DMS 273 (cell line): Measurements from ENCODE around the gene TMC4.
A peak's percentile ranks its signal among the peaks of the same experiment; 100 is the strongest.

Experiments
- DNase-seq: peaks from one replicate; lab custom pipeline; 2025; ENCODE audit not compliant: unreplicated experiment; lab: John Stamatoyannopoulos, UW

TMC4 gene

DNA sequence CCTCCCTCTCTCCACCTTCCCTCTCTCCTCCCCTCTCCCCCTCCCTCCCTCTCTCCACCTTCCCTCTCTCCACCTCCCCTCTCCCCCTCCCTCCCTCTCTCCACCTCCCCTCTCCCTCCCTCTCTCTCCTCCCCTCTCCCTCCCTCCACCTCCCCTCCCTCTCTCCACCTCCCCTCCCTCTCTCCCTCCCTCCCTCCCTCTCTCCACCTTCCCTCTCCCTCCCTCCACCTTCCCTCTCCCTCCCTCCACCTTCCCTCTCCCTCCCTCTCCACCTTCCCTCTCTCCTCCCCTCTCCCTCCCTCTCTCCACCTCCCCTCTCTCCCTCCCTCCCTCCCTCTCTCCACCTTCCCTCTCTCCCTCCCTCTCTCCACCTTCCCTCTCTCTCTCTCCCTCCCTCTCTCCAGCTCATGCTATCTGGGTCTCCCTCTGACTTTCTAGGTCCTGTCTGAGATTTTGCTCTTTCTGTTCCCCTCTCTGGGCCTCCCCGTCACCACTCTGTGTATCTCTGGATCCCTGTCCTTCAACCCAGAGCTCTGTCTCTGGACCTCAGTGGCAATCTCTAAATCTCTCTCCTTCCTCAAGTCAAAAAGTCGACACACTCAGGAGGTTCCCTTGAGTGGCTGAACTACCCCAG is 38.9 kb downstream of the TMC4 start:
- DNase-seq: no peak

DNA sequence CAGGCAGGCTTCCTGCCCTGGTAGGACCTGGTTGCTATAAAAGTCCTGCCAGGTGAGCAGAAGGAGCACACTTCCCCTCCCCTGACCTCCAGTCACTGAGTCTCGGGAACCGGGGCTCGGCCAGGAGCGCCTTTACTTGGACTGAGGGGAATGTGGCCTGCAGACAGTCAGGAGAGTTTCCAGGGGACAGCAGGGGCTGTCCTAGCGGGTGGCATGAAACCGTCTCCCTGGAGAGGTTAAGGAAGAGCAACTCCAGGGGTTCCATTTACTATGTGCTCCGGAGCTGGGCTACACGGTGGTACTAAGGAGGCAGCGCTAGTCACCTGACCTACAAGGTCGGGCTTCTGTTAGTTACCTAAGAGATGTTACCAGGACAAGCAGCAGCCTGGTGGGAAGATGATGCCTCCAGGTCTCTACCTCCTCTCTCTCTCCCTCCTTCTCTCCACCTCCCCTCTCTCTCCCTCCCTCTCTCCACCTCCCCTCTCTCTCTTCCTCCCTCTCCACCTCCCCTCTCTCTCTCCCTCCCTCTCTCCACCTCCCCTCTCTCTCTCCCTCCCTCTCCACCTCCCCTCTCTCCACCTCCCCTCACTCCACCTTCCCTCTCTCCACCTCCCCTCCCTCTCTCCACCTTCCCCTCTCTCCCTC is 39.5 kb downstream of the TMC4 start:
- peak; percentile 26 for DNase-seq

DNA sequence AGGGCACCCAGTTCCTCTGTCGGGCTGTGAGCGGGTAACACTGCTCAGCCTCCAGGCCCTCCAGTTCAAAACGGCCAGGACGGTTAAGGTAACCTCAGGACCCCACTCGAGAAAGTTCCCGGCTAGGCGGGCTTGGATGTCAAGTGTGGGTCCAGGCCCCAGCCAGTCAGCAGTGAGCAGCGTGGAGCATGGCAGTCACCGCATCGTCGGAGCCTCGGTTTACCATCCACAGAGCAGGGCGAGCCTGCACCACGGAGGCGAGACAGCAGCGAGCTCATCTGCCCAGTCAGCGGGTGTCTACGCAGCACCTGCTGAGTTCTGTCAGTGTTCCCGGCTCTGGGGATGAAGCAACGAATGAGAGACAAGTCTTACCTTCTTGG is 43.4 kb downstream of the TMC4 start:
- no peak for DNase-seq

DNA sequence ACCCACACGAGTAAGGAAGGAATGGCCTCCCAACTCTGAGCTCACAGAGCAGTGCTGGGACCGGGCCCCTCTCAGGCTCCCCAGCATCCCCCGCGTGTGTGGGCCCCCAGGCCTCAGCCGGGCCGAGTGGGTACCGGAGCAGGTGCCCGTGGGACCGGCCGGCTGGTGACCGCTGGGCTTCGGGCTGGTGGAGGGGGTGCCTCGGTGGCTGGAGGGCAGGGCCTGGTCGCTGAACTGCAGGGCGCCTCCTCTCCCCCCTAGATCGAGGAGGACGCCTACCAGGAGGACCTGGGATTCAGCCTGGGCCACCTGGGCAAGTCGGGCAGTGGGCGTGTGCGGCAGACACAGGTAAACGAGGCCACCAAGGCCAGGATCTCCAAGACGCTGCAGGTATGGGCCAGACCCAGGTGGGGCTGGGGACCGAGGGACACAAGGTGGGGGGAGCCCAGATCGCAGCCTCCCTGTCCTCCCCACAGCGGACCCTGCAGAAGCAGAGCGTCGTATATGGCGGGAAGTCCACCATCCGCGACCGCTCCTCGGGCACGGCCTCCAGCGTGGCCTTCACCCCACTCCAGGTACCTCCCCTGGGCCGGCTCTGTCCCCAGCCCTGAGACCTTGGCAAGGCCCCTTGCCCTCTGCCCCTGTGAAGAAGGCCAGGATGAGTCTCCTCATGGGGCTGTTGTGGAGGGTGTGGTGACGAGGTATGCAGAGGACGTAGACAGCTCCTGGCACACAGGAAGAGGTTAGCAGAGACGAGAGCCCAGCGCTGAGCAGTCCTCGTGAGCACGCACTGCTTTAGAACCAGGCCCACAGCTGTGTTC is 44.0 kb downstream of the TMC4 start:
- DNase-seq: no peak

DNA sequence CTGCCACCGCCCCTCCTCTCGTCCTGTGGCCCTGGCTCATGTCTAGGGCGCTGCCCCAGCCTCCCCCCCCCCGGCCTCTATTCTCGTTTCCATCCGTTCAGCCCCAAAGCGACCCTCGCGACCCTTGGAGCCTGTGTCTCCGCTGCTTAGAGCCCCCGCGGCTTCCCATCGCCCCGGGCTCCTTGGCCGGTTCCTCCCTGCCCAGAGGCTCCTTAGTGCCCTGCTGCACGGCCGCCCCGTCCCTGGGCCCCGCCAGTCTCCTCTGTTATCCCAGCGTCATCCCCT is 44.6 kb downstream of the TMC4 start:
- DNase-seq: no peak

DNA sequence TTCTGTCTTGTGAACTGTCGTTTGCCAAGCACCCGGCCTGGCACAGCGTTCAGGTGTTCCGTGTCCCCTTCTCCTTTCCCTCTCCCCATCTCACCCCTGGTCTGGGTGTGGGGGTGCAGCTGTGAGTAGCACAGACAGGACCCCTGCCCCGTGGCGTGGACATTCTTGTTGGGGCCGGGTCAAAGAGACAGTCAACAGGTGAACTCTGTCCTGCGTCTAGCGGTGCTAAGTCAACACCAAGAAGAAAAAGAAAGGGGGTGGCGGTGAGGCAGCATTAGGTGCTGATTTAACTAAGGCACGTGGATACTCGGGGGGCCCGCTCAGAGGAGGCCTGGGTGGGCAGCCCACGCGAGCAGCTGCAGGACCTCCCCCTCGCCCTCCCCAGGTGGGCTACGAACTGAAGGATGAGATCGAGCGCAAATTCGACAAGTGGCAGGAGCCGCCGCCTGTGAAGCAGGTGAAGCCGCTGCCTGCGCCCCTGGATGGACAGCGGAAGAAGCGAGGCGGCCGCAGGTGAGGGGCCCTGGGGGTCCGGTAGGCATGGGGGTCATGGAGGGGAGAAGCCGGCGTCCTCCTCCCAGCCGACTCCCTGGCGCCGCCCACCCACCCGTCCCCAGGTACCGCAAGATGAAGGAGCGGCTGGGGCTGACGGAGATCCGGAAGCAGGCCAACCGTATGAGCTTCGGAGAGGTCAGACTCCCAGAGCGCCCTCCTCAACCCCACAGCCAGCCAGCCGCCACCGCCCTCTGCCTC is 45.1 kb downstream of the TMC4 start:
- no peak for DNase-seq

DNA sequence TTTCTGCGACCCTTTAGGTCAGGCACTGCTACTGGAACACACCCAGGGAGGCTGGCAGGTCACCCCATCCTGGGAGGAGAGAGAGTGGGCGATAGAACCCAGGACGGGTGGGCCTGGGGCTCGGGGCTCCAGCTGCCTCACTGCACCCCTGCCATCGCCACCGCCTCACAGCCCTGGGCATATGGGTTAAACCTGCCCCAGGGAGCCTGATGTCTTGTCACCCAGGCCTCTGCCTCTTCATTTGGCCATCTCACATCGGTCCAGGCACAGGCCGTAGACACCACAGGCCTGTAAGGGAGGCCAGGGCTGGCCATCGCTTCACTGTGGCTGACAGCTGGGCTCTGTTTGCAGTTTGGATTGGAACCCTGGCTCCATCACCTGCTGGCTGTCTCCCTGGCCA is 47.2 kb downstream of the TMC4 start:
- no peak for DNase-seq

DNA sequence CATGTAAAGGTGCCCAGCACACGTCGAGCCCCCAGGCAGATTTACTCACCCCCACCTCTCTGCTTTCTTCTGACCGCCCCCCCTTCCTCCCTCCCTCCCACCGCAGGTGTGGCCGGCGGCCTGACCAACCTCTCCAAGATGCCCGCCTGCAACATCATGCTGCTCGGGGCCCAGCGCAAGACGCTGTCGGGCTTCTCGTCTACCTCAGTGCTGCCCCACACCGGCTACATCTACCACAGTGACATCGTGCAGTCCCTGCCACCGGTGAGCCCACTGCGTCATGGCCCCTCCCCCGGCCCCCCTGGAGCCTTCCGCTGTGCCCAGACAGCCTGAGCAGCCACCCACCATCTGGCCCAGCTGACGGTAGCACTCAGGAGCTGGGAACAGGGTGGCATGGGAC is 48.6 kb downstream of the TMC4 start:
- no peak for DNase-seq

DNA sequence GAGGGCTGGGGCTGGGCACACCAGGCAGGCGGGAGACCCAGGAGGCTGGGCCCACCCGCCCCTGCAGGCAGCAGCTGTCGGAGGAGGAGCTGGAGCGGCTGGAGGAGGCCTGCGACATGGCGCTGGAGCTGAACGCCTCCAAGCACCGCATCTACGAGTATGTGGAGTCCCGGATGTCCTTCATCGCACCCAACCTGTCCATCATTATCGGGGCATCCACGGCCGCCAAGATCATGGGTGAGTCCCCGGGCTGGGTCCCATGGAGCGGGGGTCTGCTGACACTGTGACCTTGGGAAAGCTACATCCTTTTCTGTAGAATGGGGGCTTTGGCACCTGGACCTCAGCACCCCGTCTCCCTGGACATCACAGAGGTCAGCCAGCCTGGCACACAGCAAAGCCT is 49.3 kb downstream of the TMC4 start:
- no peak for DNase-seq

DNA sequence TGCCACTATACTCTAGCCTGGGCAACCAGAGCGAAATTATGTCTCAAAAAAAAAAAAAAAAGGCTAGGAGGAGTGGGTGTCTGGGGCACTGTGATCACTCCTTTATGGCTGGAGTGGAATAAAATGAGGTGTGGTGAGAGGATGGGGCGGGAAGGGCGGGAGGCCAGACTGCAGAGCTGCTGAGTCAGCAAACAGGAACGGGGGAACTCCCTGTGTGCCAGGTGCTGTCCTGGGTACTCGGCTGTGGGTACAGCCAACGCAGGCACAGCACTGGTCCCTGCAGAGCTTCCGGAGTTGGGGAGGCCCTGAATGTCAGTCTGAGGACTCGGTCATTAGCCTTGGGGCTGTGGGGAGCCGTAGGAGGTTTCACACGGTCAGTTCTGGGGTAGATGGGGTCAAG is 51.7 kb downstream of the TMC4 start:
- no peak for DNase-seq

DNA sequence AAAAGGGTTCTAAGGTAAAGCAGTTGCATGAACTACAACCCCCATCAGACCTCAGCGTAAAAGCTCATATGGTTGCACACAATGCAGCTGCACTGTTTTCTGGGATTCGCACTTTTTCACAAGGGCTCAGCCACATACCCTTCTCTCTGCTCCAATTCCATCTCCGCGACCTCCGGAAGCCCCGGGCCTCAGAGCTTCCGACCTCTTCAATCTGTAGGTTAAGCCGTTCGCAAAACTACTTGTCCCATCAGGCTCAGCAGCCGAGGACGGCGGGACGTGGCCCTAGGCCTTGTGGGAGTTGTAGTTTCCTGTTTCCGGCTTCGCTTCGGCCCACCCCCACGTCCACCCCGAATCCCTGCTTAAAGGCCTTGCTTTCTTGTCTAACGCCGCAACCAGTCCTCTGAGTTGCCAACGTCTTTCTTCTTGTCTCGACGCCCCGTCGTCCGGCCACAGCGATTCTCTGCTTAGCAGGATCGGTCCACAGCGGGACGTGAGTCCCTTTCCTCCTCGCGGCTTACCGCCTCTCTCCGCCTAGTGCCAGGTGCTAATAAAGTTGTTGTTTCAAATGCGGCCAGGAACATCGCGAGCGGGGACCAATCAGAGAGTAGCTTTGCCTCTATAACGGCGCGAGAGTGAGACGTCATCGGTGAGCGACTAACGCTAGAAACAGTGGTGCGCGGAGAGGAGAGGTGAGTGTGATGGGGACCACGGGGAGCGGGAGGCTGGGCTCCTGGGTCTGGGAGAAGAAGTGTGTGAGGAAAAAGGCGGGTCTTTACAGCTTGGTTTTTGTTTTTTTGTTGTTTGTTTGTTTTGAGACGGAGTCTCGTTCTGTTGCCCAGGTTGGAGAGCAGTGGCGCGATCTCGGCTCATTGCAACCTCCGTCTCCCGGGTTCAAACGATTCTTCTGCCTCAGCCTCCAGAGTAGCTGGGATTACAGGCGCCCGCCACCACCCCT is 57.6 kb downstream of the TMC4 start, which contains the start of the genes PRPF31 and TFPT:
TSS of gene PRPF31 (plus strand) at position 646 of the 955 bp plus-strand sequence. CDS start 2,525 bp downstream, outside the sequence.
TSS of gene TFPT (minus strand) at position 549 of the 955 bp plus-strand sequence. CDS start at position 161, 388 bp downstream.
- DNase-seq: peak; percentile 99

DNA sequence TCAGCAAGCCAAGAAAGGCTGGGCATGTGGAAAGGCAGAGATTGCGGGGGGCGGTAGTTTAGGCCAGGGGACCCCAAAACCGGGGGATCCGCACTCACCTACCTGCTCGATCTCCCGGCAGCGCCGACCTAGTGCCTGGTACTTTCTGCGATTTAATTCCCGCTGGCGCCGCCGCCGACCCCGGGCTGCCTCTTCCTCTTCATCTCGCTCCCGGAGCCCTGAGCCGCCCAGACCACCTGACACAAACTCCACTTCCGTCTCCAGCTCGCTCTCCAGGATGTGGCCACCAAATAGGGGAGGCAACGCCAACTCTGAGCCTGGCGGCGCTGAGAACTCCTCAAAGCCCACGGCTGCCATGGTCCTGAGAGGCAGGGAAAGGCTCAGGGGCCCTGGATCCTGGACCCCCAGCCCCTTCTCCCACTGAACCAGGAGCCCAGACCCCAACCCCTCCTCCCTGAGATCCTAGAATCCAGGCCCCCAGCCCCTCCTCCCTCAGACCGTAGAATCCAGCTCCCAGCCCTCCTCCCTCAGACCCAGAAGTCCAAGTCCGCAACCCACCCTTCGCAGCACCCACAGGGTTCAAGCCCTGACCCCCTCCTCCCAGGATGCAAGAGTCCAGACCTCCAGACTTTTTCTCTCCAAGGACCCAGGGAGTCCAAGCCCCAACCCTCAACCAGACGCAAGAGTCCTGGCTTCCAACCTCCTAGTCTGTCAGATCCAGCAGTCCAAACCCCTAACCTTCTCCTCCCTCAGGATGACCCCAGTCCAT is 58.4 kb downstream of the TMC4 start:
- DNase-seq: peak; percentile 65
